OCI-LY7 (cell line): ENCODE measurements around the gene MAOA. TPM values are rescaled to one million over a fixed set of nuclear protein-coding genes. Genes with fewer than 3 reads are reported as not detected.
"Not testable (repeated sequence)": the region's sequence is repeated elsewhere in the genome, so short reads cannot be mapped to it uniquely, and the experiment has no call there.

Source experiments
- BruUV-seq: library from RNA; stranded (reverse); fragments of 400-500 nt; replicated peaks from 2 replicates; lab custom pipeline; 2021; lab: Mats Ljungman, UMichigan
- CTCF ChIA-PET: fragments of 300-600 bp; sonication (Branson Sonifier 250); formaldehyde crosslinking; loops from one replicate; lab custom pipeline; 2022; ENCODE audit warnings: antibody characterized with exemption; ENCODE audit not compliant: unreplicated experiment; lab: Charles Lee
- POLR2A ChIA-PET: fragments of 300-600 bp; sonication (Branson Sonifier 250); formaldehyde crosslinking; loops from one replicate; lab custom pipeline; 2022; ENCODE audit warnings: antibody characterized with exemption; lab: Charles Lee
- DNase-seq: peaks from one replicate; pipeline ENCODE4 v3.0.0-alpha.2; 2015; ENCODE audit warnings: low spot score
- H2AFZ ChIP-seq: fragments of 200-600 bp; sonication (generic), shearing (Covaris generic); 2 replicates; pipeline ENCODE4 v1.6.1; 2014; ENCODE audit warnings: mild to moderate bottlenecking, antibody characterized with exemption, low read length, moderate library complexity
- H3K27ac ChIP-seq: fragments of 200-600 bp; sonication (generic); 2 replicates; pipeline ENCODE4 v1.5.1; 2014; ENCODE audit warnings: mixed run types, low read depth, mild to moderate bottlenecking, moderate library complexity, low read length, inconsistent platforms; ENCODE audit not compliant: poor library complexity, severe bottlenecking
- H3K36me3 ChIP-seq: fragments of 200-600 bp; sonication (generic); 2 replicates; pipeline ENCODE4 v1.6.1; 2014; ENCODE audit warnings: mild to moderate bottlenecking, antibody characterized with exemption, low read length, moderate library complexity, mixed read lengths; ENCODE audit not compliant: insufficient read depth
- H3K4me1 ChIP-seq: fragments of 200-600 bp; sonication (generic); 2 replicates; pipeline ENCODE4 v1.5.1; 2014; ENCODE audit warnings: mild to moderate bottlenecking, low read length; ENCODE audit not compliant: insufficient read depth, poor library complexity, severe bottlenecking
- H3K4me2 ChIP-seq: fragments of 200-600 bp; sonication (generic); 2 replicates; pipeline ENCODE4 v1.6.1; 2014; ENCODE audit warnings: mild to moderate bottlenecking, low read length
- H3K4me3 ChIP-seq: fragments of 200-600 bp; sonication (generic); 2 replicates; pipeline ENCODE4 v1.5.1; 2014; ENCODE audit warnings: mild to moderate bottlenecking, low read depth, low read length; ENCODE audit not compliant: poor library complexity, severe bottlenecking
- H3K79me2 ChIP-seq: fragments of 200-600 bp; sonication (generic); 2 replicates; pipeline ENCODE4 v1.6.1; 2016; ENCODE audit warnings: low read depth, mild to moderate bottlenecking, low read length, moderate library complexity, mixed read lengths; ENCODE audit not compliant: insufficient read depth
- H3K9me2 ChIP-seq: fragments of 200-600 bp; sonication (generic); 2 replicates; pipeline ENCODE4 v1.6.1; 2016; ENCODE audit warnings: mild to moderate bottlenecking, low read length, mixed read lengths; ENCODE audit not compliant: insufficient read depth
- H3K9me3 ChIP-seq: fragments of 200-600 bp; sonication (generic); 2 replicates; pipeline ENCODE4 v1.6.1; 2014; ENCODE audit warnings: mild to moderate bottlenecking, mixed run types, low read length, mixed read lengths
- H4K20me1 ChIP-seq: fragments of 200-600 bp; sonication (generic); 2 replicates; pipeline ENCODE4 v1.6.1; 2014; ENCODE audit warnings: mild to moderate bottlenecking, antibody characterized with exemption, low read length, moderate library complexity, mixed read lengths; ENCODE audit not compliant: insufficient read depth
- EZH2phosphoT487 ChIP-seq: fragments of 200-600 bp; sonication (generic); IDR thresholded peaks from 2 replicates; pipeline ENCODE4 v1.6.1; 2018; ENCODE audit warnings: low read depth, borderline replicate concordance, mild to moderate bottlenecking, mixed run types, antibody characterized with exemption, low read length, moderate library complexity, mixed read lengths
- intact Hi-C: fragments of 100-400 bp; cut with micrococcal nuclease; formaldehyde crosslinking; loops from one replicate; pipeline ENCODE4 v1.10.0; 2022; ENCODE audit not compliant: unreplicated experiment
- total RNA-seq, 2 experiments: library from RNA; depleted of rRNA in 1 of 2; stranded (reverse); fragments of >200 nt in 1 of 2; shearing (Covaris generic) in 1 of 2; gene quantifications; 2 replicates each; pipeline ENCODE4 v1.2.3, GENCODE V29; 2014 to 2022
- TF ChIP-seq, protein P1 (sequence below): fragments of 200-600 bp; sonication (generic); conservative IDR thresholded peaks from 2 replicates; pipeline ENCODE4 v1.5.1; 2014; ENCODE audit warnings: mild to moderate bottlenecking, antibody characterized with exemption, low read length, moderate library complexity, mixed read lengths

Gene MAOA
- total RNA-seq, 2 experiments from 2014 or later, result not detected

DNA sequence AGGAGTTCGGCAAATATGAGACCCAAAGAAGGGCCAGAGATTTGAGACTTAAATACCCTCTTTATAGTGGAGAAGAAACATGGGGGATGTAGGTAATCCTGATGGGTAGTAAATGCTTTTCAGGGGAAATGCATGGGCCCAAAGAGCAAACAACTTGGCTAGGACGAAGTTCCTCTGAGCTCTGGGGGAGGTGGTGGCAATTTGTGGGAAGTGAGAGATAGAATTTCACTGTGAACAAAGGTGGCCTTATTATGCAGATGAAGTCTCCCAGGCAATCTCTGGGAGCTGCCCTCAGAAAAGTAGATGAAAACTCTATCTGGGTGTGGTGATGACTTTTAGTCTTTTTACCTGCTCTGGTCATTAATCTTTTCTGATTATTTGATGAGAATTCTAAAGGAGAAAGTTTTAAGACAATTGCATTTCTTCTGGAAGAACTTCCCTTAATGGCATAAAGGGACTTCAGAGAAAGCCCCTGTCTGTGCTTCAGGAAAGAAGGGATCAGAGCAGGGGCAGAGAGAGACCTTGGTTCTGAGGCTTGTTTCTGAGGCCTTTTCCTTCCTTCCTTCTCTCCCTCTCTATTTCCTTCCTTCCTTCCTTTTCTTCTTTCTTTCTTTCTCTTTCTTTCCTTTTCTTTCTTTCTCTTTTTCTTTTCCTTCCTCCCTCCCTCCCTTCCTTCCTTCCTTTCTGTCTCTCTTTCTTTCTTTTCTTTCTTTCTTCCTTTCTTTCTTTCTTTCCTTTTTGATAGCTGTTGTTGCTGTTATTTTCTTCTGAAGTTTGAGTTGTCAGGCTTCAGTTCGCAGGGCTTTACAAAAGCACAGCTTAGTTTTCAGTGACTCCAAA is 37.5 kb upstream of the MAOA start:
- ChIA-PET CTCF (no interaction called here), POLR2A (interaction anchor here (0.6 kb wide), 1 partner anchor 9 kb away, joined by 3 read pairs; no protein-coding TSS in a partner anchor)
- intact Hi-C loops, result no loop called here
- Histone ChIP-seq H3K4me3 (no peak overlapping the region), H3K4me2 (no peak overlapping the region), H3K4me1 (no peaks in the 10 kb centered on the region), H3K9me2 (no peaks in the 10 kb centered on the region), H4K20me1 (no peaks in the 10 kb centered on the region), H2AFZ (no peak overlapping the region), H3K9me3 (no peaks in the 10 kb centered on the region), H3K27ac (no peak overlapping the region), H3K36me3 (no peaks in the 10 kb centered on the region), H3K79me2 (no peaks in the 10 kb centered on the region)
- TF ChIP-seq EZH2phosphoT487, result no peak
- TF ChIP-seq, protein P1, sequence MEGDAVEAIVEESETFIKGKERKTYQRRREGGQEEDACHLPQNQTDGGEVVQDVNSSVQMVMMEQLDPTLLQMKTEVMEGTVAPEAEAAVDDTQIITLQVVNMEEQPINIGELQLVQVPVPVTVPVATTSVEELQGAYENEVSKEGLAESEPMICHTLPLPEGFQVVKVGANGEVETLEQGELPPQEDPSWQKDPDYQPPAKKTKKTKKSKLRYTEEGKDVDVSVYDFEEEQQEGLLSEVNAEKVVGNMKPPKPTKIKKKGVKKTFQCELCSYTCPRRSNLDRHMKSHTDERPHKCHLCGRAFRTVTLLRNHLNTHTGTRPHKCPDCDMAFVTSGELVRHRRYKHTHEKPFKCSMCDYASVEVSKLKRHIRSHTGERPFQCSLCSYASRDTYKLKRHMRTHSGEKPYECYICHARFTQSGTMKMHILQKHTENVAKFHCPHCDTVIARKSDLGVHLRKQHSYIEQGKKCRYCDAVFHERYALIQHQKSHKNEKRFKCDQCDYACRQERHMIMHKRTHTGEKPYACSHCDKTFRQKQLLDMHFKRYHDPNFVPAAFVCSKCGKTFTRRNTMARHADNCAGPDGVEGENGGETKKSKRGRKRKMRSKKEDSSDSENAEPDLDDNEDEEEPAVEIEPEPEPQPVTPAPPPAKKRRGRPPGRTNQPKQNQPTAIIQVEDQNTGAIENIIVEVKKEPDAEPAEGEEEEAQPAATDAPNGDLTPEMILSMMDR, result no peak
- BruUV-seq, result no TSS peak
- no peak for DNase-seq

DNA sequence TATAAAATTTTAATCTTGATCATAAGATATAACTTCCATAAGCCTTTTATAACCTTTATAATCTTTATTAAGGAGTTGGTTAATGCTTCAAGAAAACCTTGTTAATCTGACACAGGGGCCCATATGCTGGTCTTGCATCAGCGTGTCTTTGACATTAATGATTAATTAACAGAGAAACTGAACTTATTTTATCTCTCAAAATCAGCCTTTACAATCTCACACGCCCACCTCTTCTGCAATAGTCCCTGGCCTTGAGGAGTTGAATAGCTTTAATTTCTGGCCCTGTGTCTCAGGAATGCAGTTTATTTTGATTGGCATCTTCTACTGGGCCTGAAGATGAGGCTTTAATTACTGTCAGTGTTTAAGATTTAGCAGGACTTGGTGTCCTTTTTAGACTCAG is 36.2 kb upstream of the MAOA start:
- H2AFZ ChIP-seq, H3K79me2 ChIP-seq, CTCF ChIA-PET, DNase-seq, H3K4me1 ChIP-seq, H3K4me2 ChIP-seq, intact Hi-C loops, H3K9me2 ChIP-seq, BruUV-seq, H4K20me1 ChIP-seq, POLR2A ChIA-PET, H3K36me3 ChIP-seq, H3K4me3 ChIP-seq, H3K27ac ChIP-seq, H3K9me3 ChIP-seq: not testable (repeated sequence)

DNA sequence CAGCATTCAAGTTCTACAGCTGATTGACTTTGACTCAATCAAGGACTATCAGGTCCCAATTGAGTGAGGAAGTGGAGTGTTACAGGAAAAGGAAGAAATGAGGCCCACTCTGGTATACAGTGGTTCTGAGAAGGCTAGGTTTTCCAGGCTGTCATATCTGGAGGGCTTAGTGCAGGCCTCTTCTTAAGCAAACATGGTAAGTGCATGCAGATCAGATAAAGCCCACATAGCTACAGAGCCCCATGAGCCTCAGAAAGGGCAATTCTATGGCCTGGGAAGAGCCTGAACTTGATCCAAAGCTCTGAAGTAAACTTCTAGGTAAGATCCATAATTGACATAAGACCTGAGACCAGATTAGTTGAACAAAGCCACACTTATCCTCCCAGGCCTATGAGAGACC is 29.0 kb upstream of the MAOA start:
- Histone ChIP-seq H3K9me2 (no peaks in the 10 kb centered on the region), H3K4me1 (no peaks in the 10 kb centered on the region), H3K27ac (no peak overlapping the region), H3K9me3 (no peaks in the 10 kb centered on the region), H3K4me3 (no peak overlapping the region), H3K79me2 (no peaks in the 10 kb centered on the region), H2AFZ (no peak overlapping the region), H3K36me3 (no peaks in the 10 kb centered on the region), H4K20me1 (no peaks in the 10 kb centered on the region), H3K4me2 (no peak overlapping the region)
- no peak for DNase-seq
- ChIA-PET CTCF (no interaction called here), POLR2A (no interaction called here)
- intact Hi-C loops, result no loop called here
- BruUV-seq, result no TSS peak
- TF ChIP-seq EZH2phosphoT487, result no peak
- TF ChIP-seq, protein P1, result no peak
